HepG2 (cell line): ENCODE results near the gene INAFM2. TPM values are rescaled to one million over a fixed set of nuclear protein-coding genes. Genes with fewer than 3 reads are reported as not detected.

Experiments
- CBX5 ChIP-seq: sonication (generic); formaldehyde crosslinking; IDR thresholded peaks from 2 replicates; pipeline ENCODE4 v1.4.0; 2020; ENCODE audit warnings: missing genetic modification reagents, borderline replicate concordance
- EHMT2 ChIP-seq: fragments of 200-600 bp; sonication (generic); IDR thresholded peaks from 2 replicates; pipeline ENCODE4 v1.7.0; 2017; ENCODE audit warnings: antibody characterized with exemption, low read depth, low read length, borderline replicate concordance
- ETV6 ChIP-seq: sonication (generic); formaldehyde crosslinking; conservative IDR thresholded peaks from 2 replicates; pipeline ENCODE4 v1.4.0; 2020; ENCODE audit warnings: missing genetic modification reagents
- GATAD1 ChIP-seq: IDR thresholded peaks from 2 replicates; pipeline ENCODE4 v1.6.1; 2016; ENCODE audit warnings: missing genetic modification reagents, missing compliant biosample characterization
- GZF1 ChIP-seq: sonication (generic); formaldehyde crosslinking; IDR thresholded peaks from 2 replicates; pipeline ENCODE4 v1.5.1; 2020; ENCODE audit warnings: mild to moderate bottlenecking, missing genetic modification reagents
- KLF15 ChIP-seq: sonication (generic); formaldehyde crosslinking; IDR thresholded peaks from 2 replicates; pipeline ENCODE4 v1.8.1; 2023; ENCODE audit warnings: borderline replicate concordance, mild to moderate bottlenecking, inconsistent platforms, missing genetic modification reagents, mixed read lengths
- KMT2A ChIP-seq: sonication (generic); formaldehyde crosslinking; IDR thresholded peaks from 2 replicates; pipeline ENCODE4 v1.4.0; 2020; ENCODE audit warnings: missing genetic modification reagents
- MATR3 ChIP-seq: sonication (generic); formaldehyde crosslinking; IDR thresholded peaks from 2 replicates; pipeline ENCODE4 v1.4.0; 2020; ENCODE audit warnings: missing genetic modification reagents
- PHF21A ChIP-seq: sonication (generic); formaldehyde crosslinking; IDR thresholded peaks from 2 replicates; pipeline ENCODE4 v1.5.0; 2020; ENCODE audit warnings: mild to moderate bottlenecking, missing genetic modification reagents
- RARA ChIP-seq: IDR thresholded peaks from 2 replicates; pipeline ENCODE4 v1.6.1; 2016; ENCODE audit warnings: missing genetic modification reagents, missing compliant biosample characterization
- SMAD9 ChIP-seq: sonication (generic); formaldehyde crosslinking; IDR thresholded peaks from 2 replicates; pipeline ENCODE4 v1.5.1; 2020; ENCODE audit warnings: mild to moderate bottlenecking, missing genetic modification reagents
- SP1 ChIP-seq, 2 experiments: fragments of 450-650 bp in 1 of 2; sonication (generic) in 1 of 2; formaldehyde crosslinking in 1 of 2; IDR thresholded peaks; 2 replicates each; pipeline versions ENCODE4 v1.4.0 to v1.6.1; 2016 to 2020; ENCODE audit warnings: missing genetic modification reagents in 1 of 2
- TCF12 ChIP-seq, 2 experiments: fragments of 450-650 bp in 1 of 2; sonication (generic) in 1 of 2; formaldehyde crosslinking in 1 of 2; IDR thresholded peaks; 2 replicates each; pipeline versions ENCODE4 v1.6.1 to v1.8.0; 2017 to 2022; ENCODE audit warnings: antibody characterized with exemption in 1 of 2, mild to moderate bottlenecking in 1 of 2, missing genetic modification reagents in 1 of 2, moderate library complexity in 1 of 2
- ZMYM4 ChIP-seq: sonication (generic); formaldehyde crosslinking; IDR thresholded peaks from 2 replicates; pipeline ENCODE4 v1.8.1; 2023; ENCODE audit warnings: mild to moderate bottlenecking, missing genetic modification reagents
- ZNF280D ChIP-seq: sonication (generic); formaldehyde crosslinking; IDR thresholded peaks from 2 replicates; pipeline ENCODE4 v1.5.1; 2020; ENCODE audit warnings: mild to moderate bottlenecking, missing genetic modification reagents
- ZNF335 ChIP-seq: sonication (generic); formaldehyde crosslinking; IDR thresholded peaks from 2 replicates; pipeline ENCODE4 v1.4.0; 2020; ENCODE audit warnings: missing genetic modification reagents
- ZNF557 ChIP-seq: sonication (generic); formaldehyde crosslinking; IDR thresholded peaks from 2 replicates; pipeline ENCODE4 v1.4.0; 2020; ENCODE audit warnings: missing genetic modification reagents
- ZNF567 ChIP-seq: sonication (generic); formaldehyde crosslinking; IDR thresholded peaks from 2 replicates; pipeline ENCODE4 v1.8.1; 2023; ENCODE audit warnings: mild to moderate bottlenecking, missing genetic modification reagents, borderline replicate concordance
- ZNF577 ChIP-seq: sonication (generic); formaldehyde crosslinking; IDR thresholded peaks from 2 replicates; pipeline ENCODE4 v1.4.0; 2020; ENCODE audit warnings: mild to moderate bottlenecking, low read depth, missing genetic modification reagents, borderline replicate concordance
- ZNF782 ChIP-seq: sonication (generic); formaldehyde crosslinking; IDR thresholded peaks from 2 replicates; pipeline ENCODE4 v1.4.0; 2020; ENCODE audit warnings: missing genetic modification reagents, mild to moderate bottlenecking, borderline replicate concordance
- polyA plus RNA-seq, 8 experiments: library from polyadenylated mRNA; depleted of rRNA in 3 of 8; stranded (reverse) in 7 of 8; unstranded in 1 of 8; fragments of >200 nt; fragmentation: Illumina TruSeq in 4 of 8; extraction: Trizol in 4 of 8; gene quantifications; 2 replicates each; pipeline versions ENCODE4 v1.2.1 to v1.2.3, GENCODE V29; 2011 to 2016; ENCODE audit warnings: low read depth in 4 of 8, missing spikeins in 1 of 8, mixed read lengths in 1 of 8; ENCODE audit not compliant: insufficient read depth in 1 of 8
- total RNA-seq, 5 experiments: library from RNA; depleted of rRNA; stranded (reverse); fragments of >200 nt; fragmentation: Illumina TruSeq; extraction: Trizol; gene quantifications; 2 replicates each; pipeline ENCODE4 v1.2.3, GENCODE V29; 2016; ENCODE audit warnings: low read depth in 1 of 5
- TF ChIP-seq, protein P1 (sequence below): sonication (generic); formaldehyde crosslinking; IDR thresholded peaks from 2 replicates; pipeline ENCODE4 v1.4.0; 2020; ENCODE audit warnings: mild to moderate bottlenecking, missing genetic modification reagents
- TF ChIP-seq, protein P2 (sequence below): sonication (generic); formaldehyde crosslinking; IDR thresholded peaks from 2 replicates; pipeline ENCODE4 v1.5.0; 2020; ENCODE audit warnings: missing genetic modification reagents
- TF ChIP-seq, protein P3 (sequence below): IDR thresholded peaks from 2 replicates; pipeline ENCODE4 v1.6.1; 2016; ENCODE audit warnings: low read depth

Gene INAFM2
- total and polyA plus RNA-seq, 2 of the 13 experiments (the other 11 are each of a cell fraction or from before 2014, with no cell fraction given): 5.5 to 6.5 TPM

GRCh38 chr15:40357723-40358470 is 34.4 kb downstream of the INAFM2 start, which contains the start of gene DISP2 (continued):
- TF ChIP-seq GZF1: no peak
- TF ChIP-seq ZNF335 (CRISPR knock-in tag): no peak
- no peak for TF ChIP-seq ZNF557 (CRISPR knock-in tag)
- TF ChIP-seq PHF21A (CRISPR knock-in tag): no peak
- no peak for TF ChIP-seq ZNF577
- TF ChIP-seq ZNF567: no peak
- no peak for TF ChIP-seq ZMYM4 (CRISPR knock-in tag)
- TF ChIP-seq, protein P1, sequence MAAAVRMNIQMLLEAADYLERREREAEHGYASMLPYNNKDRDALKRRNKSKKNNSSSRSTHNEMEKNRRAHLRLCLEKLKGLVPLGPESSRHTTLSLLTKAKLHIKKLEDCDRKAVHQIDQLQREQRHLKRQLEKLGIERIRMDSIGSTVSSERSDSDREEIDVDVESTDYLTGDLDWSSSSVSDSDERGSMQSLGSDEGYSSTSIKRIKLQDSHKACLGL: no peak; the same call in 1 of the 2 replicates
- no peak for TF ChIP-seq TCF12 (IDR thresholded peaks at IDR 0.05)
- TF ChIP-seq TCF12 (CRISPR knock-in tag; IDR thresholded peaks at IDR 0.05): no peak
- TF ChIP-seq, protein P2, sequence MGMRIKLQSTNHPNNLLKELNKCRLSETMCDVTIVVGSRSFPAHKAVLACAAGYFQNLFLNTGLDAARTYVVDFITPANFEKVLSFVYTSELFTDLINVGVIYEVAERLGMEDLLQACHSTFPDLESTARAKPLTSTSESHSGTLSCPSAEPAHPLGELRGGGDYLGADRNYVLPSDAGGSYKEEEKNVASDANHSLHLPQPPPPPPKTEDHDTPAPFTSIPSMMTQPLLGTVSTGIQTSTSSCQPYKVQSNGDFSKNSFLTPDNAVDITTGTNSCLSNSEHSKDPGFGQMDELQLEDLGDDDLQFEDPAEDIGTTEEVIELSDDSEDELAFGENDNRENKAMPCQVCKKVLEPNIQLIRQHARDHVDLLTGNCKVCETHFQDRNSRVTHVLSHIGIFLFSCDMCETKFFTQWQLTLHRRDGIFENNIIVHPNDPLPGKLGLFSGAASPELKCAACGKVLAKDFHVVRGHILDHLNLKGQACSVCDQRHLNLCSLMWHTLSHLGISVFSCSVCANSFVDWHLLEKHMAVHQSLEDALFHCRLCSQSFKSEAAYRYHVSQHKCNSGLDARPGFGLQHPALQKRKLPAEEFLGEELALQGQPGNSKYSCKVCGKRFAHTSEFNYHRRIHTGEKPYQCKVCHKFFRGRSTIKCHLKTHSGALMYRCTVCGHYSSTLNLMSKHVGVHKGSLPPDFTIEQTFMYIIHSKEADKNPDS (CRISPR knock-in tag): no peak
- 0 out of 2 replicates have a peak, but pooled peaks have one; percentile 7 for TF ChIP-seq GATAD1
- TF ChIP-seq RARA (CRISPR knock-in tag): peak; percentile 3; the same call in 1 of the 2 replicates
- no peak for TF ChIP-seq SMAD9
- no peak for TF ChIP-seq CBX5 (CRISPR knock-in tag)
- TF ChIP-seq ZNF782 (CRISPR knock-in tag): no peak
- no peak for TF ChIP-seq MATR3
- no peak for TF ChIP-seq ETV6 (CRISPR knock-in tag)
- TF ChIP-seq, protein P3, sequence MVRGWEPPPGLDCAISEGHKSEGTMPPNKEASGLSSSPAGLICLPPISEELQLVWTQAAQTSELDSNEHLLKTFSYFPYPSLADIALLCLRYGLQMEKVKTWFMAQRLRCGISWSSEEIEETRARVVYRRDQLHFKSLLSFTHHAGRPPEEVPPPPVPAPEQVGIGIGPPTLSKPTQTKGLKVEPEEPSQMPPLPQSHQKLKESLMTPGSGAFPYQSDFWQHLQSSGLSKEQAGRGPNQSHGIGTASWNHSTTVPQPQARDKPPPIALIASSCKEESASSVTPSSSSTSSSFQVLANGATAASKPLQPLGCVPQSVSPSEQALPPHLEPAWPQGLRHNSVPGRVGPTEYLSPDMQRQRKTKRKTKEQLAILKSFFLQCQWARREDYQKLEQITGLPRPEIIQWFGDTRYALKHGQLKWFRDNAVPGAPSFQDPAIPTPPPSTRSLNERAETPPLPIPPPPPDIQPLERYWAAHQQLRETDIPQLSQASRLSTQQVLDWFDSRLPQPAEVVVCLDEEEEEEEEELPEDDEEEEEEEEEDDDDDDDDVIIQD: no peak
- no peak for TF ChIP-seq KLF15 (CRISPR knock-in tag)
- TF ChIP-seq EHMT2: no peak
- no peak for TF ChIP-seq SP1 (IDR thresholded peaks at IDR 0.05)
- TF ChIP-seq SP1 (CRISPR knock-in tag; IDR thresholded peaks at IDR 0.05): no peak
- no peak for TF ChIP-seq KMT2A (CRISPR knock-in tag)
- no peak for TF ChIP-seq ZNF280D (CRISPR knock-in tag)
